GM19043 (cell line): Measurements from ENCODE around the gene NAA25.
"Not testable (repeated sequence)": the region's sequence is repeated elsewhere in the genome, so short reads cannot be mapped to it uniquely, and the experiment has no call there.

Experiments used
- ATAC-seq: cut with Tn5 transposase; IDR thresholded peaks from one replicate; pipeline ENCODE4 v1.9.1; 2021; ENCODE audit warnings: low read depth; ENCODE audit not compliant: unreplicated experiment

Gene NAA25

GRCh38 chr12:112066566-112066965, 42.0 kb downstream of the NAA25 start:
- ATAC-seq, result no peak

DNA sequence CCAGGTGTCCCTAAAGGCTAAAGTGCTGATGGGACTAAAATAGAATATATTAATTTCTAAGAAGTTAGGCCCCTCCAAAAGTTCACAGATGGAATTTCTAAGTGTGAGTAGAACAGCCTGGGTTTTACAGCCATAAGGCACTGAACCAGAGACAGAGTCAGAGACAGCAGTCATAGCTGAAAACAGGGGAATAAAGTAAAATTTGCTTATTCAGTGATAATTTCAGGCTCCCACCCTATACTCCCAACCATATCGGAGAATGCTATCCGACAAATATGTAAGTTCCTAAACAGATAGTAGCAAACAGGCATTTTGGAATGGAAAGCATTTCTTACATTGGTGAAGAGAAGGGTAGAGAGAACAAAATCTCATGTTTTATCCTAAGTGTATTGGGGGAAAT, 45.3 kb downstream of the NAA25 start:
- ATAC-seq, result no peak

DNA sequence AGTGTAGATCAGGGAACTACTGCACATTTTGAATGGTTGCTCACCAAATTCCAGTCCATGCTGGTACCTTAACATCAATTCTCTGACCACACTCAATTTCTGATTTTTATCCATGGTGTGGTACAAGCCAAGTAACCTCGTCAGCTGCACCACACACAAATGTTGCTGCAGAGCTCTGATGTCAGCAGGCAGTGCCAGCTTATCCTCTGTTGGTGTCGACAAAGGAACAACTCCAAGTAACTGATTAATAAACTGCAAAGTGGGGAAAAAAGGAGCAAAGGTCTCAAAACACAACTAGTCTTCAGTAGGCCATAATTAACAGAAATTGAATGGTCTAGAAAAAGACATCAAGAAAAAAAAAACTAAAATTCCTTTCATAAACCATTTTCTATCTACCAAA, 47.4 kb downstream of the NAA25 start:
- no peak for ATAC-seq

DNA sequence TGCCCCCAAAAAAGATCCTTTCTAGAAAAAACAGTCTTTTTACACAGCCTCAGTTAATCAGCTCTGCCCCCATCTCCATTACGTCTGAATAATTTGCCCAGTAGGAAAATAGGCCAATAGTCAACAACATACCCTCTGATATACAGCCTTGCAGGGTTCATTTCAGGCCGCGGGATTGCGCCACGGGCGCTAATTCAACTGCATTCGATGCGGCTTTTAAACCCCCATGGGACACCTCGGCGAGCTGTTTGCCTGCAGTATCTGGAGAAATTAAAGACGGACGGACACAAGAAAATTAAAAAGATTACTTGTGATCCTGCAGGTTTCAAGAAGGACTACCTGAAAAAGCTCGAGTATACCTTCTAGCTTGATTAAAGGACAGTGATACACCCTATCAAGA, 59.2 kb downstream of the NAA25 start:
- ATAC-seq, result no peak

DNA sequence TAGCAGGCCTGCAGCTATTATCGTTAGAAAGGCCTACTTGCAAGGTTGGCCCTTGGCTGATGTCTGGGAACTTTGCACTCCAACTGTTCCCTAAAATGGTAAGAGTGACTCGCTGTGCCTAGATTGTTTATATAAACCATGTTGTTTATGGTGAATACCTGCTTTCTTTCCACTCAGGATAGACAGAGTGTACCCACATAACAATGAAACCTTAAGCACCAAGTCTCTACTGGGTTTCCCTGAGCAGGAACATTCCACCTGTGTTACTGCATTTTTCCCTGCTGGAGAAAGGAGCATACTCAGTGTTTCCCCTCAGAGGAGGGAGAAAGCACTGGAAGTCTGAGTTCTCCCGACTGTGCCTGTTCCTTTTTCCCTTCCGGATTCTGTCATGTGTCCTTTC, 62.6 kb downstream of the NAA25 start:
- no peak for ATAC-seq

DNA sequence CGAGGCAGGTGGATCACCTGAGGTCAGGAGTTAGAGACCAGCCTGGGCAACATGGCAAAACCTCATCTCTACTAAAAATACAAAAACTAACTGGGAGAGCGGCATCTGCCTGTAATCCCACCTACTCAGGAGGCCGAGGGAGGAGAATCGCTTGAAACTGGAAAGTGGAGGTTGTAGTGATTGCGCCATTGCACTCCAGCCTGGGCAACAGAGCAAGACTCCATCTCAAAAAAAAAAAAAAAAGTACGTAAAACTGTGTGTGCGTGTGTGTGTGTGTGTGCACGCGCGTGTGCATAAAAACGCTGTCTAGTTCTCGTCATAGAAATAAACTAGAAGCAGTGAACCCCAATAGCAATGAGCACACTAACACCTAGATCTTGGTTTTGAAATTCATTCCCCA, 72.0 kb downstream of the NAA25 start:
- not testable (repeated sequence) for ATAC-seq

GRCh38 chr12:112035219-112035785, 73.3 kb downstream of the NAA25 start:
- ATAC-seq, result no peak

DNA sequence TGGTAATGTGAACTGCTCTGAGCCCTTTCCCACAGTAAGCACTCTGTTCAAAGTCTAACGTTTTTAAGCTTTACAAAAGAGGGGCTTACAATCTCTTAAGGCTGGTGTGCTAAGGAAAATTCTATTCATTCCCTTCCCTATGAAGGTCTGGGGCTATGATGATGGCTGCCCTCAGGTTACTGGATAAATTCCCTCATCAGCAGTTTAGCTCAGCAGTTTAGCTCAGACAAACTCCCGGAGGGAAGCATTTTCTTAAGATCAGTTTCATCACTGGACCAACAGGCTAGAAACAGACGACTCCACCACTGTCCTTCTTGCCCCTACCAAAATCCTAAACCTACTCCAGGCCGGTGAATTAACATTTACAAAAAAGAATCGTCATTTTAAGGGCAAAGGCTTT, 76.3 kb downstream of the NAA25 start:
- no peak for ATAC-seq

GRCh38 chr12:112031472-112031871, 77.1 kb downstream of the NAA25 start:
- ATAC-seq, result no peak

GRCh38 chr12:112029301-112029700, 79.3 kb downstream of the NAA25 start:
- ATAC-seq, result no peak

DNA sequence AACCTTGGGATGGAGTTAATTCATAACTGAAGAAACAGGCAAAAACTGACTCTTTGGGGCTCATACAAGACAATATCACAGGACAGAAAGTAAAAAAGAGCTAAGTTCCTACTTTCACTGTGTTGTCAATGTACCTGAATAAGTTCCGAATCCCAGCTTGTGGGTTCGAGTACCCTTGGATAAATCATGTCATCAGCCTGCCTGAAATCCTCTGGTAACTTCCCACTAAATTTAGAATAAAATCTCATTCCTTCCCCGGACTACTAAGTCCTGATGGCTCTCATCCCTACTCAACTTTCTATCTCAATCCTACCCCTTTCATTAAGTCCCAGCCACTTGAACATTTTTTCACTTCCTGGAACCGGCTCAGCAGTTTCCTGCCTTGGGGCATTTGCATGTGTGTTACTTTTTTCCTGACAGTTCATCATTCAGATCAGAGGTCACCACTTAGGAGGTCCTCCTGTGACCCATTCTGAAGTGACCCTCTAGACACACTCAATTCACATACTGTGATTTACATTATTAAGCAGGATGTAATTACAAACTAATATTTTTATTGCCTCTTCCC, 82.7 kb downstream of the NAA25 start:
- no peak for ATAC-seq

- no peak for ATAC-seq
Observed at GRCh38 chr12:112023759-112024396, 84.7 kb downstream of the NAA25 start.

DNA sequence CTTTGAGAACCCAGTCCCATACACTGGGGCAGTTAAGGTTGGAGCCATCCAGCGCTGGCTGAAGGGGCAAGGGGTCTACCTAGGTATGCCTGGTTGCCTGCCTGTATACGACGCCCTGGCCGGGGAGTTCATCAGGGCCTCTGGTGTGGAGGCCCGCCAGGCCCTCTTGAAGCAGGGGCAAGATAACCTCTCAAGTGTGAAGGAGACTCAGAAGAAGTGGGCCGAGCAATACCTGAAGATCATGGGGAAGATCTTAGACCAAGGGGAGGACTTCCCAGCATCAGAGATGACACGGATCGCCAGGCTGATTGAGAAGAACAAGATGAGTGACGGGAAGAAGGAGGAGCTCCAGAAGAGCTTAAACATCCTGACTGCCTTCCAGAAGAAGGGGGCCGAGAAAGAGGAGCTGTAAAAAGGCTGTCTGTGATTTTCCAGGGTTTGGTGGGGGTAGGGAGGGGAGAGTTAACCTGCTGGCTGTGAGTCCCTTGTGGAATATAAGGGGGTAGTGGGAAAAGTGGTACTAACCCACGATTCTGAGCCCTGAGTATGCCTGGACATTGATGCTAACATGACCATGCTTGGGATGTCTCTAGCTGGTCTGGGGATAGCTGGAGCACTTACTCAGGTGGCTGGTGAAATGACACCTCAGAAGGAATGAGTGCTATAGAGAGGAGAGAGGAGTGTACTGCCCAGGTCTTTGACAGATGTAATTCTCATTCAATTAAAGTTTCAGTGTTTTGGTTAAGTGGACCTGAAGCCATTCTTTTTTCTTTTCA, 86.2 kb downstream of the NAA25 start:
- ATAC-seq, result no peak

GRCh38 chr12:112020947-112021457, 87.6 kb downstream of the NAA25 start:
- no peak for ATAC-seq

DNA sequence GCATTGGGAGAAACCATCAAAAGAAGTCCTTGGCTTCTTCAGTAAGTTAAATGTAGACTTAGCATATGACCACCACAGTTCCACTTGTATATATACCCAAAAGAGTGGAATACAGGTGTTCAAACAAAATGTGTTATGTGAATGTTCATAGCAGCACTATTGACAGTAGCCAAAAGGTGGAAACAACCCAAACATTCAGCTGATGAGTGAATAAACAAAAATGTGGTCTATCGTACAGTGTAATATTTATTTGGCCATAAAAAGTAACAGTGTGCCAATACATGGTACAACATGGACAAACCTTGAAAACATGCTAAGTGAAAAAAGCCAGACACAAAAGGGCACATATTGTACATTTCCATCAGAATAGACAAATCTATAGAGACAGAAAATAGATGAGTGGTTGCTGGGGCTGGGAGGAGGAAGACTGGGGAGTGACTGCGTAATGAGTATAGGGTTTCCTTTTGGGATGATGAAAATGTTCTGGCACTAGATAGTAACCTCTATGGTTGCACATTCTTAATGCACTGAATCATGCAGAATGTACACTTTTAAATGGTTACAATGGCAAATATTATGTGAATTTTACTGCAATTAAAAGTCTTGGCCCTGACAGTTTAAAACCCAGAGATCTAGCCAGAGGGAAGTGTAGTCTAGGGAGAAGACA, 89.9 kb downstream of the NAA25 start:
- no peak for ATAC-seq

DNA sequence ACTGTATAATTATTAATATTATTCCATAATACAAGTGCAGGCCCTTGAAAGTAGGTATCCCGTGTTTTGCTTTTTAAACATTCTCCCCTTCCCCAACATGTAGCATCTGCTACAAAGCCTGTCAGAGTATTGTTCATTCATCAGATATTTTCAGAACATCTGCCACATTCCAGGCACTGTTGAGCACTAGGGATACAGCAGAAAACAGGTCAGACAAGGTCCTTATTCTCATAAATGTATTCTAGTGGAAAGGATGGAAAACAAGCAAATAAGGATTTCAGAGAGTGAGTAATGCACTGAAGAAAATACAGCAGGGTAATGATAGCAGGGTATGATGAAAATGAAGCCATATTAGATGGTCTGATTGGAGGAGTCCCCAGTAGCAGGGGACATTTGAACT, 91.5 kb downstream of the NAA25 start:
- no peak for ATAC-seq

- no peak for ATAC-seq
Observed at GRCh38 chr12:112015938-112016337, 92.6 kb downstream of the NAA25 start.

- ATAC-seq, result no peak
Observed at GRCh38 chr12:112013601-112014402, 94.8 kb downstream of the NAA25 start.

GRCh38 chr12:112012775-112013600, 95.6 kb downstream of the NAA25 start, which contains the start of the genes ERP29 and TMEM116:
ERP29 (plus strand) TSS chr12:112013426; CDS start chr12:112013466, 40 bp downstream.
TMEM116 (minus strand) TSS chr12:112013165; CDS start chr12:112005270, 7,895 bp downstream.
- ATAC-seq, result peak; percentile 52
